Liver (tissue), 9 donors: ENCODE measurements around the gene TNRC6B. TPM values are rescaled to one million over a fixed set of nuclear protein-coding genes. Genes with fewer than 3 reads are reported as not detected.

ENCODE experiments used
- DNase-seq: peaks from one replicate; pipeline ENCODE4 v3.0.0-alpha.2; 2017; ENCODE audit warnings: low spot score
- H3K27ac ChIP-seq, 2 donors: one replicate each; pipeline ENCODE4 v1.7.0; 2013; ENCODE audit warnings: inconsistent platforms in 2 of 2, low read length in 2 of 2, control low read depth in 1 of 2, low read depth in 1 of 2, mild to moderate bottlenecking in 1 of 2
- H3K27me3 ChIP-seq, 4 donors: one replicate each; pipeline versions ENCODE4 v1.6.1 to v1.7.0; 2013; ENCODE audit warnings: low read length in 3 of 4, inconsistent platforms in 1 of 4, mild to moderate bottlenecking in 1 of 4, moderate library complexity in 1 of 4; ENCODE audit not compliant: control insufficient read depth in 4 of 4, insufficient read depth in 4 of 4
- H3K36me3 ChIP-seq, 4 donors: one replicate each; pipeline versions ENCODE4 v1.6.1 to v1.7.0; 2013; ENCODE audit warnings: low read length in 3 of 4, mild to moderate bottlenecking in 3 of 4, low read depth in 1 of 4, moderate library complexity in 1 of 4; ENCODE audit not compliant: control insufficient read depth in 4 of 4, insufficient read depth in 3 of 4
- H3K4me1 ChIP-seq, 4 donors: one replicate each; pipeline versions ENCODE4 v1.6.1 to v1.7.0; 2013; ENCODE audit warnings: low read length in 3 of 4, mild to moderate bottlenecking in 3 of 4, moderate library complexity in 1 of 4; ENCODE audit not compliant: control insufficient read depth in 4 of 4, insufficient read depth in 4 of 4
- H3K4me3 ChIP-seq, 3 donors: one replicate each; pipeline versions ENCODE4 v1.6.1 to v1.7.0; 2013; ENCODE audit warnings: low read length in 3 of 3, control low read depth in 1 of 3, low read depth in 1 of 3, mild to moderate bottlenecking in 1 of 3
- H3K9ac ChIP-seq, 2 donors: one replicate each; pipeline ENCODE4 v1.7.0; 2013; ENCODE audit warnings: low read length in 2 of 2, mild to moderate bottlenecking in 2 of 2, moderate library complexity in 2 of 2, control low read depth in 1 of 2, low read depth in 1 of 2
- H3K9me3 ChIP-seq, 4 donors: one replicate each; pipeline versions ENCODE4 v1.6.1 to v1.7.0; 2013; ENCODE audit warnings: low read length in 3 of 4; ENCODE audit not compliant: control insufficient read depth in 4 of 4
- ATF3 ChIP-seq: IDR thresholded peaks from 2 replicates; pipeline ENCODE4 v1.6.1; 2016; ENCODE audit warnings: antibody characterized with exemption
- CTCF ChIP-seq: fragments of 150-350 bp; IDR thresholded peaks from 2 replicates; pipeline ENCODE4 v1.5.1; 2017; ENCODE audit warnings: improper control_type of control experiment, low read depth, low read length; ENCODE audit not compliant: missing input control
- EGR1 ChIP-seq, 2 donors: IDR thresholded peaks; 2 replicates each; pipeline ENCODE4 v1.6.1; 2016 to 2018; ENCODE audit warnings: antibody characterized with exemption in 2 of 2, low read depth in 2 of 2
- FOXA1 ChIP-seq: IDR thresholded peaks from 2 replicates; pipeline ENCODE4 v1.6.1; 2016; ENCODE audit warnings: antibody characterized with exemption
- FOXA2 ChIP-seq: IDR thresholded peaks from 2 replicates; pipeline ENCODE4 v1.6.1; 2016; ENCODE audit warnings: antibody characterized with exemption
- GABPA ChIP-seq, 2 donors: IDR thresholded peaks in 1 of 2; conservative IDR thresholded peaks in 1 of 2; 2 replicates each; pipeline ENCODE4 v1.6.1; 2016; ENCODE audit warnings: antibody characterized with exemption in 2 of 2, mild to moderate bottlenecking in 1 of 2, moderate library complexity in 1 of 2
- HNF4A ChIP-seq, 2 donors: conservative IDR thresholded peaks; 2 replicates each; pipeline ENCODE4 v1.6.1; 2016; ENCODE audit warnings: antibody characterized with exemption in 2 of 2, mild to moderate bottlenecking in 2 of 2
- HNF4G ChIP-seq: IDR thresholded peaks from 2 replicates; pipeline ENCODE4 v1.6.1; 2016; ENCODE audit warnings: antibody characterized with exemption
- JUND ChIP-seq, 2 donors: IDR thresholded peaks; 2 replicates each; pipeline ENCODE4 v1.6.1; 2016; ENCODE audit warnings: antibody characterized with exemption in 2 of 2
- MAX ChIP-seq: IDR thresholded peaks from 2 replicates; pipeline ENCODE4 v1.6.1; 2016; ENCODE audit warnings: antibody characterized with exemption
- NR2F2 ChIP-seq: IDR thresholded peaks from 2 replicates; pipeline ENCODE4 v1.6.1; 2016; ENCODE audit warnings: antibody characterized with exemption
- RAD21 ChIP-seq, 2 donors: IDR thresholded peaks; 2 replicates each; pipeline ENCODE4 v1.6.1; 2016; ENCODE audit warnings: antibody characterized with exemption in 2 of 2, mild to moderate bottlenecking in 2 of 2
- REST ChIP-seq: IDR thresholded peaks from 2 replicates; pipeline ENCODE4 v1.6.1; 2016; ENCODE audit warnings: antibody characterized with exemption, mild to moderate bottlenecking
- RXRA ChIP-seq, 2 donors: IDR thresholded peaks; 2 replicates each; pipeline ENCODE4 v1.6.1; 2017 to 2018; ENCODE audit warnings: antibody characterized with exemption in 2 of 2, mild to moderate bottlenecking in 1 of 2
- SP1 ChIP-seq: IDR thresholded peaks from 2 replicates; pipeline ENCODE4 v1.6.1; 2018; ENCODE audit warnings: antibody characterized with exemption, mild to moderate bottlenecking
- TAF1 ChIP-seq: conservative IDR thresholded peaks from 2 replicates; pipeline ENCODE4 v1.6.1; 2016; ENCODE audit warnings: antibody characterized with exemption, mild to moderate bottlenecking
- YY1 ChIP-seq: IDR thresholded peaks from 2 replicates; pipeline ENCODE4 v1.6.1; 2016; ENCODE audit warnings: antibody characterized with exemption, mild to moderate bottlenecking
- ZBTB33 ChIP-seq: IDR thresholded peaks from 2 replicates; pipeline ENCODE4 v1.6.1; 2016; ENCODE audit warnings: antibody characterized with exemption
- WGBS: extraction: QIAGEN DNeasy Blood & Tissue Kit; methylation state at CpG from one replicate; pipeline ENCODE4 v1.1.7; 2013; 5-methylcytosine and 5-hydroxymethylcytosine counted together
- polyA plus RNA-seq, 2 donors: library from polyadenylated mRNA; stranded (reverse) in 1 of 2; unstranded in 1 of 2; fragments of 200-250 nt in 1 of 2; fragments of >200 nt in 1 of 2; fragmentation: Nextera tagmentation in 1 of 2; extraction: Ambion mirVana in 1 of 2; gene quantifications; one replicate each; pipeline versions ENCODE4 v1.2.1 to v1.2.3, GENCODE V29; 2013 to 2015
- total RNA-seq, 2 donors: library from RNA; depleted of rRNA; stranded (reverse); fragments of >200 nt; gene quantifications; one replicate each; pipeline ENCODE4 v1.2.3, GENCODE V29; 2014
- donor health status: healthy.
- donor health status: healthy.
- donor health status: healthy.
- donor health status: healthy.
- donor health status: healthy.

TNRC6B gene
- total and polyA plus RNA-seq, 4 donors, result 4.6 to 39.1 (median 26.4) TPM

- Histone ChIP-seq H3K9me3 (no peaks in the 10 kb centered on the region), H3K9ac (no peak overlapping the region), H3K36me3 (peaks cover 0 to 4% (median 2%) of the 10 kb centered on the region in 4 donors), H3K4me3 (no peak overlapping the region), H3K27ac (no peak overlapping the region), H3K4me1 (peaks cover 0 to 5% (median 0%) of the 10 kb centered on the region in 4 donors), H3K27me3 (no peaks in the 10 kb centered on the region)
- TF ChIP-seq MAX (no peak), CTCF (no peak), RXRA (IDR thresholded peaks at IDR 0.05) (no peak), HNF4A (conservative IDR thresholded peaks at IDR 0.05) (no peak), NR2F2 (no peak), RAD21 (IDR thresholded peaks at IDR 0.05) (no peak), TAF1 (no peak), HNF4G (no peak), FOXA2 (no peak), GABPA (IDR thresholded peaks at IDR 0.05 in 1 of 2, conservative IDR thresholded peaks at IDR 0.05 in 1 of 2) (no peak), ATF3 (no peak), SP1 (no peak), REST (no peak), FOXA1 (no peak), ZBTB33 (no peak), EGR1 (IDR thresholded peaks at IDR 0.05; ENCODE audit: low read depth in 2 of 2) (no peak), YY1 (no peak), JUND (IDR thresholded peaks at IDR 0.05) (no peak)
- 87% methylated on average over 16 of the region's 16 CpGs for WGBS
- no peak for DNase-seq
Observed at GRCh38 chr22:40238425-40239344, 61.0 kb downstream of the TNRC6B start.
